NOMO-1 (cell line): Measurements from ENCODE around the gene IGF2R.

Experiments used
- DNase-seq, 2 experiments: peaks; one replicate each; lab custom pipeline; 2025; ENCODE audit not compliant: unreplicated experiment in 2 of 2; lab: John Stamatoyannopoulos, UW

IGF2R gene

GRCh38 chr6:160042014-160042773, 73.3 kb downstream of the IGF2R start:
- DNase-seq = no peak

GRCh38 chr6:160042788-160043301, 74.0 kb downstream of the IGF2R start:
- no peak for DNase-seq

GRCh38 chr6:160043784-160044183, 74.9 kb downstream of the IGF2R start:
- no peak for DNase-seq

GRCh38 chr6:160044687-160045086, 75.8 kb downstream of the IGF2R start:
- DNase-seq = no peak

- no peak for DNase-seq
Measured at GRCh38 chr6:160048471-160048870, 79.6 kb downstream of the IGF2R start.

GRCh38 chr6:160049346-160049745, 80.5 kb downstream of the IGF2R start:
- no peak for DNase-seq

- DNase-seq = no peak
Measured at GRCh38 chr6:160050022-160050421, 81.1 kb downstream of the IGF2R start.

GRCh38 chr6:160051390-160051789, 82.5 kb downstream of the IGF2R start:
- DNase-seq = no peak

- no peak for DNase-seq
Measured at GRCh38 chr6:160054271-160054670, 85.4 kb downstream of the IGF2R start.

GRCh38 chr6:160054913-160055312, 86.0 kb downstream of the IGF2R start:
- DNase-seq = no peak

GRCh38 chr6:160055378-160055777, 86.5 kb downstream of the IGF2R start:
- DNase-seq = no peak

GRCh38 chr6:160055813-160056212, 86.9 kb downstream of the IGF2R start:
- DNase-seq = no peak

GRCh38 chr6:160057080-160057479, 88.2 kb downstream of the IGF2R start:
- no peak for DNase-seq

- no peak for DNase-seq
Measured at GRCh38 chr6:160058603-160059215, 89.8 kb downstream of the IGF2R start.

GRCh38 chr6:160060221-160060620, 91.3 kb downstream of the IGF2R start:
- no peak for DNase-seq

- DNase-seq = no peak
Measured at GRCh38 chr6:160060920-160061447, 92.1 kb downstream of the IGF2R start.

GRCh38 chr6:160063771-160064413, 95.0 kb downstream of the IGF2R start:
- no peak for DNase-seq

- no peak for DNase-seq
Measured at GRCh38 chr6:160065200-160065599, 96.3 kb downstream of the IGF2R start.

- no peak for DNase-seq
Measured at GRCh38 chr6:160067564-160067963, 98.7 kb downstream of the IGF2R start.

- DNase-seq = no peak
Measured at GRCh38 chr6:160068346-160068745, 99.5 kb downstream of the IGF2R start.

- DNase-seq = peak in 1 of 2 experiments; percentile 10
Measured at GRCh38 chr6:160069050-160069454, 100.2 kb downstream of the IGF2R start.
